Measurements from ENCODE around the gene DHCR24. TPM values are rescaled to one million over a fixed set of nuclear protein-coding genes. Genes with fewer than 3 reads are reported as not detected.
A peak's percentile ranks its signal among the peaks of the same experiment; 100 is the strongest.
"Not testable (repeated sequence)": the region's sequence is repeated elsewhere in the genome, so short reads cannot be mapped to it uniquely, and the experiment has no call there.

Gene DHCR24, protein sequence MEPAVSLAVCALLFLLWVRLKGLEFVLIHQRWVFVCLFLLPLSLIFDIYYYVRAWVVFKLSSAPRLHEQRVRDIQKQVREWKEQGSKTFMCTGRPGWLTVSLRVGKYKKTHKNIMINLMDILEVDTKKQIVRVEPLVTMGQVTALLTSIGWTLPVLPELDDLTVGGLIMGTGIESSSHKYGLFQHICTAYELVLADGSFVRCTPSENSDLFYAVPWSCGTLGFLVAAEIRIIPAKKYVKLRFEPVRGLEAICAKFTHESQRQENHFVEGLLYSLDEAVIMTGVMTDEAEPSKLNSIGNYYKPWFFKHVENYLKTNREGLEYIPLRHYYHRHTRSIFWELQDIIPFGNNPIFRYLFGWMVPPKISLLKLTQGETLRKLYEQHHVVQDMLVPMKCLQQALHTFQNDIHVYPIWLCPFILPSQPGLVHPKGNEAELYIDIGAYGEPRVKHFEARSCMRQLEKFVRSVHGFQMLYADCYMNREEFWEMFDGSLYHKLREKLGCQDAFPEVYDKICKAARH
- total RNA-seq: 151 and 168 TPM in 2 replicates

DNA sequence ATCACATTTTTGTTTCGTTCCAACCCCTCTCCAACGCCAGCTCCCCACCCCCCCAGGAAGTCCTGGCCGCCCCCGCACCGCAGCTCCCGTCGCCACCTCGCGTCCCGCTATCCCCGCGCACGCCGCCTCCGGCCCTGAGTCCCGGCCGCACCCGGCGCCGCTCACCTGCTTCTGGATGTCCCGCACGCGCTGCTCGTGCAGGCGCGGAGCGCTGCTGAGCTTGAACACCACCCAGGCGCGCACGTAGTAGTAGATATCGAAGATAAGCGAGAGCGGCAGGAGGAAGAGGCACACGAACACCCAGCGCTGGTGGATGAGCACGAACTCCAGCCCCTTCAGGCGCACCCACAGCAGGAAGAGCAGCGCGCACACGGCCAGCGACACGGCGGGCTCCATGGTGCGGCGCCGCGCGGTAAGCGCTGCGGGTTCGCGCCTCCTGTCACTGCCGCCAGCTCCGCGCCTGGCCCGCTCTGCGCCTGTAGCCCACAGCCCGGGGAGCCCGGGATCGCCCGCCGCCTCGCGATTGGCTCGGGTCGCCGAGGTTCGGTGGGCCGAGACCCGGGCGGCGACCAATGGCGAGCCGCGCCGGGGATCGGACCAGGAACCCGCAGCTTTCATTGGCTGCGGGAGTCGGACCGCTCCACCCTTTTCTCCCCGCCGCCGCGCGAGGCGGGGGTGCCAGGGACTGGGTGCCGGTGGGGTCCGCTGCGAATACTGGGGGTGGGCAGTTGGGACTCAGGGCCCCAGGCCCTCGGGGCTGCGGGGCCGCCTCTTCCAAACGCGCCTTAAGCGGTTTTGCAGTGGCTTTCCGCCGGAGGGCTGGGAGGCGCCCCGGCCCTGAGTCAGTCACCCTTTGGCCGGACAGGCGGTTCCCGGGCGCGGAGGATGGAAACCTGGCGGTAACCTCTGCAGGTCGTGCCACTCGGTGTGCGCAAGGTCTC is at the start of gene DHCR24:
TSS of gene DHCR24 (minus strand) at position 472 of the 941 bp plus-strand sequence. CDS start at position 396, 76 bp downstream.
- Histone ChIP-seq H3K79me2 (ENCODE audit: insufficient read depth, low read length) (peaks cover 50% of the 10 kb centered on the region), H3K9me3 (ENCODE audit: low read depth, low read length) (no peaks in the 10 kb centered on the region), H2AFZ (ENCODE audit: low read length) (peak within 1 kb of the TSS; percentile 95), H3K36me3 (ENCODE audit: insufficient read depth, low read length) (peaks cover 22% of the 10 kb centered on the region), H3K27me3 (ENCODE audit: insufficient read depth, low read length) (no peaks in the 10 kb centered on the region), H3K27ac (ENCODE audit: low read depth, low read length) (peak within 1 kb of the TSS; percentile 56), H3K4me3 (ENCODE audit: insufficient read depth, low read length) (peak within 1 kb of the TSS; percentile 94), H3K4me1 (ENCODE audit: insufficient read depth, low read length) (peaks cover 37% of the 10 kb centered on the region), H3K4me2 (ENCODE audit: insufficient read depth, low read length) (peak within 1 kb of the TSS; percentile 97), H4K20me1 (ENCODE audit: insufficient read depth, low read length) (peaks cover 28% of the 10 kb centered on the region)
- TF ChIP-seq, protein P1, sequence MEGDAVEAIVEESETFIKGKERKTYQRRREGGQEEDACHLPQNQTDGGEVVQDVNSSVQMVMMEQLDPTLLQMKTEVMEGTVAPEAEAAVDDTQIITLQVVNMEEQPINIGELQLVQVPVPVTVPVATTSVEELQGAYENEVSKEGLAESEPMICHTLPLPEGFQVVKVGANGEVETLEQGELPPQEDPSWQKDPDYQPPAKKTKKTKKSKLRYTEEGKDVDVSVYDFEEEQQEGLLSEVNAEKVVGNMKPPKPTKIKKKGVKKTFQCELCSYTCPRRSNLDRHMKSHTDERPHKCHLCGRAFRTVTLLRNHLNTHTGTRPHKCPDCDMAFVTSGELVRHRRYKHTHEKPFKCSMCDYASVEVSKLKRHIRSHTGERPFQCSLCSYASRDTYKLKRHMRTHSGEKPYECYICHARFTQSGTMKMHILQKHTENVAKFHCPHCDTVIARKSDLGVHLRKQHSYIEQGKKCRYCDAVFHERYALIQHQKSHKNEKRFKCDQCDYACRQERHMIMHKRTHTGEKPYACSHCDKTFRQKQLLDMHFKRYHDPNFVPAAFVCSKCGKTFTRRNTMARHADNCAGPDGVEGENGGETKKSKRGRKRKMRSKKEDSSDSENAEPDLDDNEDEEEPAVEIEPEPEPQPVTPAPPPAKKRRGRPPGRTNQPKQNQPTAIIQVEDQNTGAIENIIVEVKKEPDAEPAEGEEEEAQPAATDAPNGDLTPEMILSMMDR (IDR thresholded peaks at IDR 0.05; ENCODE audit: extremely low read depth, low read depth, low read length): no peak
- peak; percentile 100 for DNase-seq (ENCODE audit: insufficient read length, low spot score, missing footprints)

DNA sequence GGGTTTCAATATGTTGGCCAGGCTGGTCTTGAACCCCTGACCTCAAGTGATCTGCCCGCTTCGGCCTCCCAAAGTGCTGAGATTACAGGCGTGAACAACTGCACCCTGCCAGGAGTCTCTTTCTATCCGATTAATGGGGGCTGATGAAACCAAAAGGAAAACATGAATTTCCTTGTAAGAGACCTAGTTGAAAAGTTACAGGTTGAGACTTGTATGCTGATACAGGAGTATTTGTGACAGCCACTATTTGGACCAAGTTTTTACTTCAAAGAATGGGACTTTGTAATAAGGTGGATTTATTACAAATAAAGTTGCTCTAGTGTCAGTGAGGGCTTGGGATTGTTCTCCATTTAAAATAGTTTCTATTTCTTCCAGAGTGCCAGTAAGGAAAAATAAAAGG is 49.8 kb upstream of the DHCR24 start:
- H3K9me3 ChIP-seq (ENCODE audit: low read depth, low read length): no peaks in the 10 kb centered on the region
- TF ChIP-seq, protein P1 (IDR thresholded peaks at IDR 0.05; ENCODE audit: extremely low read depth, low read depth, low read length): no peak
- H3K4me1 ChIP-seq (ENCODE audit: insufficient read depth, low read length): peaks cover 31% of the 10 kb centered on the region
- no peak for DNase-seq (ENCODE audit: insufficient read length, low spot score, missing footprints)
- H3K4me2 ChIP-seq (ENCODE audit: insufficient read depth, low read length): no peak overlapping the region
- H4K20me1 ChIP-seq (ENCODE audit: insufficient read depth, low read length): no peaks in the 10 kb centered on the region
- no peaks in the 10 kb centered on the region for H3K79me2 ChIP-seq (ENCODE audit: insufficient read depth, low read length)
- H3K27me3 ChIP-seq (ENCODE audit: insufficient read depth, low read length): no peaks in the 10 kb centered on the region
- no peak overlapping the region for H3K27ac ChIP-seq (ENCODE audit: low read depth, low read length)
- H2AFZ ChIP-seq (ENCODE audit: low read length): no peak overlapping the region
- H3K36me3 ChIP-seq (ENCODE audit: insufficient read depth, low read length): no peaks in the 10 kb centered on the region
- H3K4me3 ChIP-seq (ENCODE audit: insufficient read depth, low read length): no peak overlapping the region

DNA sequence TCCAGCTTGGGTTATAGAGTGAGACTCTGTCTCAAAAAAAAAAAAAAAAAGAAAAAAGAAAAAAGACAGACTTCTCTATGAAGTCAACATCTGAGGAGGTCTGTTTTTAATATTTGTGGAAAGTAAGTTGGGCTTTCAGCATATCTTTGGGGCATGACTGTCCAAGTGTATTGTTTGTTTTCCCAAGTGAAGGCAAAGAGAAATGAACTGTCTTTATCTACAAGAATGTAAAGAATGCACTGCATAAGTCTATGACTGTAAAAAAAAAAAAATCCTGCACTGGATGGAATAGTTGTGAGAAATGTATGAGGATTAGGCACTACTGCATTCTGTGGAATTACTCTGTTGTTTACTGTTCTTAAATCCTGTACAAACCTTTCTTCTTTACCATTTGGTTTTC is 47.9 kb upstream of the DHCR24 start:
- DNase-seq (ENCODE audit: insufficient read length, low spot score, missing footprints): peak; percentile 81
- no peaks in the 10 kb centered on the region for H4K20me1 ChIP-seq (ENCODE audit: insufficient read depth, low read length)
- no peaks in the 10 kb centered on the region for H3K36me3 ChIP-seq (ENCODE audit: insufficient read depth, low read length)
- H3K79me2 ChIP-seq (ENCODE audit: insufficient read depth, low read length): no peaks in the 10 kb centered on the region
- no peak overlapping the region for H2AFZ ChIP-seq (ENCODE audit: low read length)
- H3K27me3 ChIP-seq (ENCODE audit: insufficient read depth, low read length): no peaks in the 10 kb centered on the region
- H3K27ac ChIP-seq (ENCODE audit: low read depth, low read length): peak overlapping the region; percentile 73
- TF ChIP-seq, protein P1 (IDR thresholded peaks at IDR 0.05; ENCODE audit: extremely low read depth, low read depth, low read length): no peak
- H3K4me1 ChIP-seq (ENCODE audit: insufficient read depth, low read length): peaks cover 24% of the 10 kb centered on the region
- no peak overlapping the region for H3K4me3 ChIP-seq (ENCODE audit: insufficient read depth, low read length)
- peak overlapping the region; percentile 18 for H3K4me2 ChIP-seq (ENCODE audit: insufficient read depth, low read length)
- H3K9me3 ChIP-seq (ENCODE audit: low read depth, low read length): no peaks in the 10 kb centered on the region

DNA sequence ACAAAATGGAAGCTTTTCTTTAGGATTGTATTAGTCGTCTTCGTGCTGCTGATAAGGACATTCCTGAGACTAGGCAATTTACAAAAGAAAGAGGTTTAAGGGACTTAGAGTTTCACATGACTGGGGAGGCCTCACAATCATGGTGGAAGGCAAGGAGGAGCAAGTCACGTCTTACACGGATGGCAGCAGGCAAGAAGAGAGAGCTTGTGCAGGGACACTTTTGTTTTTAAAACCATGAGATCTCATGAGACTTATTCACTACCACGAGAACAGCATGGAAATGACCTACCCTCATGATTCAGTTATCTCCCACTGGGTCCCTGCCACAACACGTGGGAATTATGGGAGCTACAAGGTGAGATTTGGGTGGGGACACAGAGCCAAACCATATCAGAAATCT is 47.1 kb upstream of the DHCR24 start:
- H2AFZ ChIP-seq (ENCODE audit: low read length); H3K79me2 ChIP-seq (ENCODE audit: insufficient read depth, low read length); H3K27me3 ChIP-seq (ENCODE audit: insufficient read depth, low read length); H3K4me2 ChIP-seq (ENCODE audit: insufficient read depth, low read length); DNase-seq (ENCODE audit: insufficient read length, low spot score, missing footprints); H3K36me3 ChIP-seq (ENCODE audit: insufficient read depth, low read length); H4K20me1 ChIP-seq (ENCODE audit: insufficient read depth, low read length); H3K9me3 ChIP-seq (ENCODE audit: low read depth, low read length); H3K4me3 ChIP-seq (ENCODE audit: insufficient read depth, low read length): not testable (repeated sequence)
- peaks cover 23% of the 10 kb centered on the region for H3K4me1 ChIP-seq (ENCODE audit: insufficient read depth, low read length)
- peak overlapping the region; percentile 73 for H3K27ac ChIP-seq (ENCODE audit: low read depth, low read length)
